ENCODE results near the gene CEP131. TPM values are rescaled to one million over a fixed set of nuclear protein-coding genes. Genes with fewer than 3 reads are reported as not detected.

Gene CEP131
- total RNA-seq, 2 experiments from 2014 or later, result 13.6 to 19.5 TPM

- H3K36me3 Mint-ChIP-seq (ENCODE audit: low read depth), result no peaks in the 10 kb centered on the region
- POLR2A ChIA-PET, result no interaction called here
- H3K4me3 Mint-ChIP-seq, result no peak overlapping the region
- CTCF ChIA-PET, result no interaction called here
- peaks cover 11% of the 10 kb centered on the region for H3K27me3 Mint-ChIP-seq
- H3K4me1 Mint-ChIP-seq, result no peaks in the 10 kb centered on the region
- no peaks in the 10 kb centered on the region for H3K9me3 Mint-ChIP-seq
- DNase-seq, result no peak
- H3K27ac Mint-ChIP-seq, result no peak overlapping the region
Observed at GRCh38 chr17:81178136-81179091, 44.4 kb downstream of the CEP131 start.

- no peak overlapping the region for H3K27ac Mint-ChIP-seq
- H3K4me3 Mint-ChIP-seq, result no peak overlapping the region
- no peaks in the 10 kb centered on the region for H3K36me3 Mint-ChIP-seq (ENCODE audit: low read depth)
- no peaks in the 10 kb centered on the region for H3K9me3 Mint-ChIP-seq
- H3K4me1 Mint-ChIP-seq, result no peaks in the 10 kb centered on the region
- no peak for DNase-seq
- ChIA-PET CTCF (no interaction called here), POLR2A (no interaction called here)
- peaks cover 11% of the 10 kb centered on the region for H3K27me3 Mint-ChIP-seq
Observed at GRCh38 chr17:81176666-81177065, 46.1 kb downstream of the CEP131 start.

- Mint-ChIP-seq H3K27me3 (peaks cover 11% of the 10 kb centered on the region), H3K9me3 (no peaks in the 10 kb centered on the region), H3K27ac (no peak overlapping the region), H3K4me3 (no peak overlapping the region), H3K36me3 (ENCODE audit: low read depth) (no peaks in the 10 kb centered on the region), H3K4me1 (no peaks in the 10 kb centered on the region)
- DNase-seq, result no peak
- CTCF ChIA-PET, result no interaction called here
- POLR2A ChIA-PET, result no interaction called here
Observed at GRCh38 chr17:81173762-81174155, 49.0 kb downstream of the CEP131 start.

GRCh38 chr17:81173052-81173761, 49.6 kb downstream of the CEP131 start:
- Mint-ChIP-seq H3K36me3 (ENCODE audit: low read depth) (no peaks in the 10 kb centered on the region), H3K27me3 (peaks cover 11% of the 10 kb centered on the region), H3K4me3 (no peak overlapping the region), H3K9me3 (no peaks in the 10 kb centered on the region), H3K4me1 (no peaks in the 10 kb centered on the region), H3K27ac (no peak overlapping the region)
- POLR2A ChIA-PET, result no interaction called here
- no peak for DNase-seq
- CTCF ChIA-PET, result no interaction called here

GRCh38 chr17:81171941-81172340, 50.8 kb downstream of the CEP131 start:
- Mint-ChIP-seq H3K9me3 (no peaks in the 10 kb centered on the region), H3K4me3 (no peak overlapping the region), H3K27ac (no peak overlapping the region), H3K27me3 (peaks cover 18% of the 10 kb centered on the region), H3K4me1 (no peaks in the 10 kb centered on the region), H3K36me3 (ENCODE audit: low read depth) (no peaks in the 10 kb centered on the region)
- POLR2A ChIA-PET, result no interaction called here
- no peak for DNase-seq
- CTCF ChIA-PET, result interaction anchor here (1.2 kb wide), 1 partner anchor 9 kb away, joined by 3 read pairs; no protein-coding TSS in a partner anchor

- CTCF ChIA-PET, result interaction anchor here (0.6 to 0.8 kb wide), 2 partner anchors 29 to 137 kb away, joined by 3 read pairs; no protein-coding TSS in a partner anchor
- Mint-ChIP-seq H3K27me3 (peaks cover 16% of the 10 kb centered on the region), H3K4me1 (no peaks in the 10 kb centered on the region), H3K36me3 (ENCODE audit: low read depth) (no peaks in the 10 kb centered on the region), H3K27ac (no peak overlapping the region), H3K9me3 (no peaks in the 10 kb centered on the region), H3K4me3 (no peak overlapping the region)
- DNase-seq, result no peak
- POLR2A ChIA-PET, result no interaction called here
Observed at GRCh38 chr17:81170727-81171494, 51.9 kb downstream of the CEP131 start.

- H3K9me3 Mint-ChIP-seq, result no peaks in the 10 kb centered on the region
- no peak overlapping the region for H3K4me3 Mint-ChIP-seq
- H3K4me1 Mint-ChIP-seq, result no peaks in the 10 kb centered on the region
- peaks cover 18% of the 10 kb centered on the region for H3K27me3 Mint-ChIP-seq
- no peak for DNase-seq
- ChIA-PET POLR2A (no interaction called here), CTCF (no interaction called here)
- H3K36me3 Mint-ChIP-seq (ENCODE audit: low read depth), result no peaks in the 10 kb centered on the region
- no peak overlapping the region for H3K27ac Mint-ChIP-seq
Observed at GRCh38 chr17:81169870-81170309, 52.9 kb downstream of the CEP131 start.

- H3K36me3 Mint-ChIP-seq (ENCODE audit: low read depth), result no peaks in the 10 kb centered on the region
- POLR2A ChIA-PET, result no interaction called here
- CTCF ChIA-PET, result no interaction called here
- no peak overlapping the region for H3K27ac Mint-ChIP-seq
- DNase-seq, result no peak
- no peak overlapping the region for H3K4me3 Mint-ChIP-seq
- H3K9me3 Mint-ChIP-seq, result no peaks in the 10 kb centered on the region
- H3K27me3 Mint-ChIP-seq, result peaks cover 20% of the 10 kb centered on the region
- H3K4me1 Mint-ChIP-seq, result no peaks in the 10 kb centered on the region
Observed at GRCh38 chr17:81167638-81168037, 55.1 kb downstream of the CEP131 start.

GRCh38 chr17:81167194-81167524, 55.6 kb downstream of the CEP131 start:
- POLR2A ChIA-PET, result no interaction called here
- H3K27ac Mint-ChIP-seq, result no peak overlapping the region
- H3K4me3 Mint-ChIP-seq, result no peak overlapping the region
- DNase-seq, result no peak
- H3K27me3 Mint-ChIP-seq, result peaks cover 20% of the 10 kb centered on the region
- H3K9me3 Mint-ChIP-seq, result no peaks in the 10 kb centered on the region
- CTCF ChIA-PET, result no interaction called here
- H3K4me1 Mint-ChIP-seq, result no peaks in the 10 kb centered on the region
- no peaks in the 10 kb centered on the region for H3K36me3 Mint-ChIP-seq (ENCODE audit: low read depth)

- peaks cover 20% of the 10 kb centered on the region for H3K27me3 Mint-ChIP-seq
Observed at GRCh38 chr17:81166033-81166492, 56.7 kb downstream of the CEP131 start, which contains the start of gene AATK. Gene AATK (minus strand): TSS chr17:81166221. CDS start chr17:81165992, 229 bp downstream.

GRCh38 chr17:81165246-81166032, 57.3 kb downstream of the CEP131 start, which contains the start of gene PVALEF:
Gene PVALEF (plus strand): TSS chr17:81165507. CDS start chr17:81181227, 15,720 bp downstream.
- CTCF ChIA-PET, result interaction anchor here (0.6 kb wide), 1 partner anchor 143 kb away, joined by 3 read pairs; no protein-coding TSS in a partner anchor
- H3K27ac Mint-ChIP-seq, result no peak within 1 kb of the TSS
- no peak for DNase-seq

More at GRCh38 chr17:81166033-81166492, 56.7 kb downstream of the CEP131 start, which contains the start of gene AATK:
- no peak within 1 kb of the TSS for H3K27ac Mint-ChIP-seq
- H3K9me3 Mint-ChIP-seq, result no peaks in the 10 kb centered on the region
- no peaks in the 10 kb centered on the region for H3K4me1 Mint-ChIP-seq
- no peak within 1 kb of the TSS for H3K4me3 Mint-ChIP-seq
- no peaks in the 10 kb centered on the region for H3K36me3 Mint-ChIP-seq (ENCODE audit: low read depth)
- CTCF ChIA-PET, result no interaction called here
- no peak for DNase-seq
- POLR2A ChIA-PET, result no interaction called here

More at GRCh38 chr17:81165246-81166032, 57.3 kb downstream of the CEP131 start, which contains the start of gene PVALEF:
- POLR2A ChIA-PET, result no interaction called here
- Mint-ChIP-seq H3K4me3 (no peak within 1 kb of the TSS), H3K4me1 (no peaks in the 10 kb centered on the region), H3K9me3 (no peaks in the 10 kb centered on the region), H3K27me3 (peaks cover 20% of the 10 kb centered on the region), H3K36me3 (ENCODE audit: low read depth) (no peaks in the 10 kb centered on the region)

Data from activated CD4-positive, alpha-beta T cell treated with anti-CD3 and anti-CD28 coated beads, Interleukin-2, amount 10 ng/mL, durations not matched to agents 7 days and 5 days (primary cell).